ENCODE results near the gene GPR155. TPM values are rescaled to one million over a fixed set of nuclear protein-coding genes. Genes with fewer than 3 reads are reported as not detected.
A peak's percentile ranks its signal among the peaks of the same experiment; 100 is the strongest.
"Not testable (repeated sequence)": the region's sequence is repeated elsewhere in the genome, so short reads cannot be mapped to it uniquely, and the experiment has no call there.

Gene GPR155
- total RNA-seq, 2 experiments from 2014 or later: 10.5 to 11.3 TPM

DNA sequence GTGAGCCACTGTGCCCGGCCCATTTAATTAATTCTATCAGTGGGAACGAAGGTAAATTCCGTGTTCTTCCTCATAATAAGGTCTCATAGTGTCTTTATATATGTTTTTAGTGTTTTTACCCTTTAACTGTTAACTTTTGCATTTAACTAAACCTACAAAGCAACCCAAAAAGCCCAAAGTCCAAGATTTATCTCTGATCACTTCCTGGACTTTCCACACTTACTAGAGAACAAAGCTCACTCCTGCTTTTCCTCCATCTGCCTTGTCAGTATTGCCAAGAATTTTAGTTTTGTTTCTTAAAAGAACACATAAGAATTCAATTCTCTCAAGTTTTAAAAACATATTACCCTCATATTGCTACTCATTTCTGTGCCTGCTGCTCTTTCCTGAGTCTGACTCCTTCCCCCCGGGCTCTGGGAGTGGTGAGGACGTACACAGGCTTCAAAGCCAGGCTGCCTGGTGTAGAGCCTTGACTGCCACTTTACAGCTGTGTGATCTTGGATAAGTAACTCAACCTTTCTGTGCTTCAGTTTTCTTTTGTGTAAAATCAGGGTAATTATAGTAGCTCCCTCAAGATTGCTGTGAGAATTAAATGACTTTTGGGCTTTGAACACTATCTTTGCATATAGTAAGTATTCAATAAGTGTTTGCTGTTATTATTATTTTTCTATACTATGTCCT lies 24.9 kb upstream of the GPR155 start:
- Mint-ChIP-seq H3K4me1 (peaks cover 7% of the 10 kb centered on the region), H3K9me3 (peaks cover 43% of the 10 kb centered on the region), H3K4me3 (no peak overlapping the region), H3K27ac (no peak overlapping the region), H3K27me3 (no peaks in the 10 kb centered on the region), H3K36me3 (ENCODE audit: low read depth) (peaks cover 16% of the 10 kb centered on the region)
- DNase-seq: no peak
- POLR2A ChIA-PET: no interaction called here
- CTCF ChIA-PET: no interaction called here

DNA sequence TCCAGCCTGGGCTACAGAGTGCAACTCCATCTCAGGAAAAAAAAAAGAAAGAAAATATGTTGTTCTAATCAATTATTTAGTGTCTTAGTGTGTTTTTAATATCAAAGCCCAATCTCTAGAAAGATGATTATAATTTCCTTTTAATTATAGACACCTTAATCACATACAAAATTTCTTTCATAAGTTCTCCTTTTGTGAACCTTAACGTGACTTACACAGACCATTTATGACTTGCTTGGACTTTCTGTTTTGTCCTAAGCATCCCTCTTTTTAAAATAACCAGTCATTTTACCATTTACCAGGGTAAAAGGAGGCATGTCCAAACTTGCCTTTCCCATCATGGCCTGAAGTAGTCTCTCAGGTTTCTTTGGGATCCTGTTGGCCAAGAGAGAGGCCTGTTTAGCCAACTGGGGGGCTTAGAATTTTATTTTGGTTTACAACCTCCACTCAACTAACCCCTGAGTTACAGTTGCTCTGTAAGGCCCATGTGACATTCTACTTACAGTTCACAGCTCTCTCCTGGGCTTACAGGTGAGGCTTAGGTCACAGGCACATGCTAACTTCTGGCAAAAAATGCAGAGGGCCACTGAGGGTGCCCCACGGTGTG lies 23.9 kb upstream of the GPR155 start:
- DNase-seq: no peak
- peaks cover 46% of the 10 kb centered on the region for H3K9me3 Mint-ChIP-seq
- H3K27ac Mint-ChIP-seq: no peak overlapping the region
- H3K4me1 Mint-ChIP-seq: peaks cover 3% of the 10 kb centered on the region
- peaks cover 16% of the 10 kb centered on the region for H3K36me3 Mint-ChIP-seq (ENCODE audit: low read depth)
- no peak overlapping the region for H3K4me3 Mint-ChIP-seq
- POLR2A ChIA-PET: interaction anchor here (1.3 kb wide), 1 partner anchor 45 kb away, joined by 3 read pairs; no protein-coding TSS in a partner anchor
- CTCF ChIA-PET: interaction anchor here (1.4 kb wide), 1 partner anchor 48 kb away, joined by 4 read pairs; no protein-coding TSS in a partner anchor
- H3K27me3 Mint-ChIP-seq: no peaks in the 10 kb centered on the region

DNA sequence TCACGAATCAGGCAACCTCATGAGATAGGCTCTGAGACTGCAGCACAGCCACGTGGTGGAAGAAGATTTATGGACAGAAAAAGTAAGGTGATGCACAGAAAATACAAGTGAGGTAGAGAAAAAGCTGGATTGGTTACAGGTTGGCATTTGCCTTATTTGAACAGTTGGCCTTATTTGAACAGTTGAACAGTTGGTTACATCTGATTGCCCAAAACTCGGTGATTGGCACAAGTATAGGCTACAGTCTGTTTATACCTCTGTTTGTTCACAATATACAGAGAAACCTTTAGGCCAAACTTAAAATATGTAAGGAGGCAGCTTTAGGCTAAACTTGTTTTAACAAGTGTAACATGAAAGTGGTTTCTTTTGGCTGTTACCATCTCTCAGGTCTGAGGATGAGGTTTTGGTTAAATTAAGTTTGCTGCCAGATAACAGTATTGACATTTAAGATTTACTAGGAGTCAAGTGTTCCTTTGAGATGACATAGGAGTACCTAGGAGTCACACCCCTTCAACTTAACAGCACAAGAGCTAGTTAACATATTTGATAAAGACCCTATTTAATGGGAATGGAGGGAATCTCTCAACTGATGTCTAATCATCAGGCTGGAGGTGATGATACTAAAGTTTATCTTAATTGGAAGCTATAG lies 16.5 kb upstream of the GPR155 start:
- ChIA-PET POLR2A (interaction anchor here (1.4 kb wide), 1 partner anchor 10 kb away, joined by 6 read pairs; no protein-coding TSS in a partner anchor), CTCF (interaction anchor here (1.1 to 1.3 kb wide), 3 partner anchors 10 to 44 kb away, joined by 3 to 6 read pairs (median 4); no protein-coding TSS in a partner anchor)
- no peak overlapping the region for H3K4me3 Mint-ChIP-seq
- no peak overlapping the region for H3K27ac Mint-ChIP-seq
- H3K27me3 Mint-ChIP-seq: peaks cover 3% of the 10 kb centered on the region
- peaks cover 14% of the 10 kb centered on the region for H3K9me3 Mint-ChIP-seq
- no peak for DNase-seq
- H3K4me1 Mint-ChIP-seq: no peaks in the 10 kb centered on the region
- no peaks in the 10 kb centered on the region for H3K36me3 Mint-ChIP-seq (ENCODE audit: low read depth)

DNA sequence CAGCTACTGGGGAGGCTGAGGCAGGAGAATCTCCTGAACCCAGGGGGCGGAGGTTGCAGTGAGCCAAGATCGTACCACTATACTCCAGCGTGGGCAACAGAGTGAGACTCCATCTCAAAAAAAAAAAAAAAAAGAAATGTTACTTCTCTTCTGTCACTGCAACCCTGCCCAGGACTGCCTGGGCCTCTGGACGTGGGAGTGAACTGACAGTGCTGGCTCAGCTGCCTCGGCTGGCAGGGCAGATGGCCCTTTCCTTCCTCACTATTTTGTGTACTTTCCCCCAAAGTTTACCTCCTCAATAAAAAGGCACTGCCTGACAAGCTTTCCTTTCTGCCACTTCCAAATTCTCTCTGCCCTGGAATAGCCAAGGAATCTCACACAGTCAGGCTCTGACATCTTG lies 12.5 kb upstream of the GPR155 start:
- H3K4me3 Mint-ChIP-seq: no peak overlapping the region
- DNase-seq: no peak
- H3K27me3 Mint-ChIP-seq: peaks cover 2% of the 10 kb centered on the region
- no peaks in the 10 kb centered on the region for H3K36me3 Mint-ChIP-seq (ENCODE audit: low read depth)
- POLR2A ChIA-PET: no interaction called here
- CTCF ChIA-PET: no interaction called here
- H3K9me3 Mint-ChIP-seq: no peaks in the 10 kb centered on the region
- no peak overlapping the region for H3K27ac Mint-ChIP-seq
- H3K4me1 Mint-ChIP-seq: peaks cover 8% of the 10 kb centered on the region

DNA sequence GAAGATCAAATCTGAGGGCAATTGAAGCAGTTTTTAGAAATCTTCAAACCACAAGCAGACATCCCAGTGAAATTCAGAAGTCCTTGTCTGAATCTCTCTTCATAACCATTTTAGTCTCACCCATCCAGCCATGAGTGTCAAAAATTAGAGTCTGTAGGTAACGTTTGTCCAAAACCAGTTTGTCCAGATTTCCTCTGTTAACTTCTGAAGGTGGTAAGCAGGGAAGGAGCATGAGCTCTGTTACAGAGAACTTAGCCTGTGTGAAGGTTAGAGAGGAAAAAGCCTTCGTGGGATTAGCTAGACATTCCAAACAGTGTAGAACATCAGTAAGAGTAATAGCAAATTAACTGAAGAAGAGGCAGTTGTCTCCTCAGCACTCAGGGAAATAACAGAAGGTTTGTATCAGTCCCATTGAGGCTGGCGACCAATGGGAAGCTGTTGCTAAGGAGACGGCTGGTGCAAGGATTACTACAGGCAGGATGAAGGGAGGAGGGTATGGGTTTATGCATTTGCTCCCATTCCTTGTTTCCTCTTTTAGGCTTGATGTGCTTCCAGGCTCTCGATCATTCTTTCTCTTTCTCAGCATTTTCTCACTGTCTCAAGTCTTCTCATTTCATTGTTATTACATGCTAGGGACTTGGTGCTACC lies 8.7 kb upstream of the GPR155 start:
- CTCF ChIA-PET: interaction anchor here (1.4 to 2.8 kb wide), 2 partner anchors 25 to 33 kb away, joined by 3 to 17 read pairs; no protein-coding TSS in a partner anchor
- Mint-ChIP-seq H3K4me1 (peaks cover 39% of the 10 kb centered on the region), H3K27me3 (no peaks in the 10 kb centered on the region), H3K9me3 (no peaks in the 10 kb centered on the region), H3K4me3 (no peak overlapping the region), H3K27ac (peak overlapping the region; percentile 6), H3K36me3 (ENCODE audit: low read depth) (no peaks in the 10 kb centered on the region)
- POLR2A ChIA-PET: interaction anchor here (0.8 to 3.3 kb wide), 2 partner anchors 10 to 60 kb away, joined by 3 to 16 read pairs; partner anchors contain the start of gene GPR155
- no peak for DNase-seq

DNA sequence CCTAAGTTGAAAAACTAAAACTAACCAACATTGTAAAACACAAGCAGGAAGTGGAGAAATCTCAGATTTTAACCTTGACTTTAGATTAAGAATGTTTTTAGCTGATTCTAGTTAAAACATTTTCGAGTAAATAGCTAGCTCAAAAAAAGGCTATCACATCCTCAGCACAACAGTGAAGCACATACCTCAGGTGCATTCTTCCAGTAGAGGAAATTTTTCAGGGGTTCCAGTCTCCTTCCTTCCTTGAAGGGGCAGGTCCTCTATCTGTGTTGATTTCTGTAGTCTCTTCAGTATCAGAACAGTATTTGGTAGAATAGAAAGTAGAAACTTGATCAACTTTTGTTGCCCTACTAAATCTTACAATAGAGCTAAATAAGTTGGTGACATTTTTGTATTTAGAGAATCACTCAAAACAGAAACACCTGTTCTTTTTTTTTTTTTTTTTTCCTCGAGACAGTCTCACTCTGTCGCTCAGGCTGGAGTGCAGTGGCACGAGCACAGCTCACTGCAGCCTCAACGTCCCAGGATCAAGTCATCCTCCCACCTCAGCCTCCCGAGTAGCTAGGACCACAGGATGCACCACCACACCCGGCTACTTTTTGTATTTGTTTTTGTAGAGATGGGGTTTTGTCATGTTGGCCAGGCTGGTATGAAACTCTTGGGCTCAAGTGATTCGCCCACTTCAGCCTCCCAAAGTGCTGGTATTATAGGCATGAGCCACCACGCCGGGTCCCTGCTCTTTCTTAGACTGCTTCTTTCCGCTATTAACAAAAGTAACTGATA lies 6.9 kb upstream of the GPR155 start:
- no peaks in the 10 kb centered on the region for H3K36me3 Mint-ChIP-seq (ENCODE audit: low read depth)
- no peaks in the 10 kb centered on the region for H3K27me3 Mint-ChIP-seq
- peak overlapping the region; percentile 69 for H3K4me3 Mint-ChIP-seq
- H3K4me1 Mint-ChIP-seq: peaks cover 54% of the 10 kb centered on the region
- POLR2A ChIA-PET: interaction anchor here (0.7 to 3.3 kb wide), 16 partner anchors 8 to 245 kb away, joined by 3 to 16 read pairs (median 4); partner anchors contain the start of genes GPR155, OLA1 and WIPF1
- no peaks in the 10 kb centered on the region for H3K9me3 Mint-ChIP-seq
- CTCF ChIA-PET: interaction anchor here (0.7 to 3.0 kb wide), 11 partner anchors 10 to 1091 kb away, joined by 3 to 17 read pairs (median 4); no protein-coding TSS in a partner anchor
- H3K27ac Mint-ChIP-seq: peak overlapping the region; percentile 97
- DNase-seq: peak; percentile 19

DNA sequence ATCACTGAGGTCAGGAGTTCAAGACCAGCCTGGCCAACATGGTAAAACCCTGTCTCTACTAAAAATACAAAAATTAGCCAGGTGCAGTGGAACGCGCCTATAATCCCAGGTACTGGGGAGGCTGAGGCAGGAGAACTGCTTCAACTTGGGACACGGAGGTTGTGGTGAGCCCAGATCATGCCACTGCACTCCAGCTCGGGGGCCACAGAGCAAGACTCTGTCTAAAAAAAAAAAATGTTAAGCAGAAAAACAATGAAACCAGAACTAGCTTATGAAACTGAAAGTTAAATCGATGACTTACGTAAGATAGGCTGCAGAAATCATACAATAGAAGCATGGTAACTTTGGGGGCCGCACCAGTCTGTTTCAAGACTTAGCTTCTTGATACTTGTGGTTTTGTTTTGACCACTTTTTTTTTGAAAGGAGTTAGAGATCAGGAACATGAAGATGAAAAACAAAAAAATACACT lies 6.2 kb upstream of the GPR155 start:
- DNase-seq: peak; percentile 69
- ChIA-PET POLR2A (interaction anchor here (0.7 to 3.3 kb wide), 16 partner anchors 7 to 245 kb away, joined by 3 to 16 read pairs (median 4); partner anchors contain the start of genes GPR155, OLA1 and WIPF1), CTCF (interaction anchor here (0.7 to 3.0 kb wide), 11 partner anchors 11 to 1090 kb away, joined by 3 to 17 read pairs (median 4); no protein-coding TSS in a partner anchor)
- Mint-ChIP-seq H3K36me3 (ENCODE audit: low read depth) (no peaks in the 10 kb centered on the region), H3K9me3 (no peaks in the 10 kb centered on the region), H3K27me3 (no peaks in the 10 kb centered on the region), H3K27ac (peak overlapping the region; percentile 97), H3K4me3 (peak overlapping the region; percentile 69), H3K4me1 (peaks cover 61% of the 10 kb centered on the region)

DNA sequence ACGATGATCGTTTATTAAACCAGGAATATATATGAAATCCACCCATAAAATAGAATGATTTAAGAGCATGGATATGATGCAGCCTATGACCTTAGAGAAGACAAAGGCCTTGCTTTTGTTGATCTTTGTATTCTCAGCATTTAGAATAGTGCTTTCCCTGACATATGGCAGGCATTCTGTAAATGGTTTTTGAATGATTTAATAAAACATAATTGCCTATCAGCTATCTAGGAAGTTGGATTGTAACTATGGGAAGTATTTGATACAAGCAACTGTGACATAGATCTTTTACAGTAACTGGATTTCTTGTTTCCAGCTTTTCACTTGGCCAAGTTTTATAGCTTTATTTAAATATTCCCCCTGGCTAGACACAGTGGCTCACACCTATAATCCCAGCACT lies 5.1 kb upstream of the GPR155 start:
- Mint-ChIP-seq H3K27me3 (no peaks in the 10 kb centered on the region), H3K4me3 (no peak overlapping the region), H3K9me3 (no peaks in the 10 kb centered on the region), H3K36me3 (ENCODE audit: low read depth) (no peaks in the 10 kb centered on the region), H3K27ac (peak overlapping the region; percentile 97), H3K4me1 (peaks cover 70% of the 10 kb centered on the region)
- ChIA-PET POLR2A (interaction anchor here (1.5 to 3.2 kb wide), 3 partner anchors 62 to 106 kb away, joined by 3 to 11 read pairs (median 11); partner anchors contain the start of gene WIPF1), CTCF (interaction anchor here (0.7 to 3.0 kb wide), 2 partner anchors 55 to 142 kb away, joined by 3 to 15 read pairs; no protein-coding TSS in a partner anchor)
- no peak for DNase-seq

DNA sequence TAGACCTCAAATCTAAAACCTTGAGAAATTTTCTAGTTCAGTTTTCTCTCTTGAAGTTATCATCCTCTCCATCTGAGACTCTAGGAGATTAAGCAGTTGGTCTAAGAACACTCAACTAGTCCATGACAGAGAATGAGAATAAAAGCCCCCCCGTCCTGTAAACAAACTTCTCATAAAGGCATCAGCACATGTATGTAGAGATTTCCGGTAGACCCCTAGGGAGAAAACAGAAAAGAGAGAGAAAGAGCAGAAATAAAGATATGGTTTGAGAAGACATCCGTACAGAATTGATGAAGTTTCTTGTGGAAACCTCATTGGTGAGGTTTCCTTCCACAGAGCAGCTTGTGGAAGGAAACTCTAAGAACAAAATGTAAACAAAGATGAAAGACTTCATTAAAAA lies 3.2 kb upstream of the GPR155 start:
- CTCF ChIA-PET: interaction anchor here (0.6 to 2.9 kb wide), 5 partner anchors 23 to 126 kb away, joined by 3 to 8 read pairs (median 3); no protein-coding TSS in a partner anchor
- Mint-ChIP-seq H3K4me1 (peaks cover 74% of the 10 kb centered on the region), H3K27ac (peak overlapping the region; percentile 97), H3K36me3 (ENCODE audit: low read depth) (peaks cover under 1% of the 10 kb centered on the region), H3K9me3 (no peaks in the 10 kb centered on the region), H3K27me3 (no peaks in the 10 kb centered on the region), H3K4me3 (peak overlapping the region; percentile 77)
- DNase-seq: no peak
- POLR2A ChIA-PET: interaction anchor here (0.9 to 7.3 kb wide), 7 partner anchors 62 to 166 kb away, joined by 3 to 68 read pairs (median 3); partner anchors contain the start of genes SCRN3 and WIPF1

DNA sequence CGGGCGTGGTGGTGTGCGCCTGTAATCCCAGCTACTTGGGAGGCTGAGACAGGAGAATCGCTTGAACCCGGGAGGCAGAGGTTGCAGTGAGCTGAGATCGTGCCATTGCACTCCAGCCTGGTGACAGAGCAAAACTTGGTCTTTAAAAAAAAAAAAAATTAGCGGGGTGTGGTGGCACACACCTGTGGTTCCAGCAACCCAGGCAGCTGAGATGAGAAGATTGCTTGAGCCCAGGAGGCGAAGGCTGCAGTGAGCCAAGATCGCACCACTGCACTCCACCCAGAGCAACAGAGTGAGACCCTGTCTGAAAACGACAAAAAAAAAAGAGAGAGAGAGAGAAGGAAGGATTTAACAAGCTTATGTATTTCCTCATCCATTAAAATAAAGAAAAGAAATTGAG lies 2.7 kb upstream of the GPR155 start:
- H3K4me1 Mint-ChIP-seq: peaks cover 76% of the 10 kb centered on the region
- ChIA-PET CTCF (interaction anchor here (0.6 to 2.9 kb wide), 5 partner anchors 22 to 126 kb away, joined by 3 to 8 read pairs (median 3); no protein-coding TSS in a partner anchor), POLR2A (interaction anchor here (0.9 to 7.3 kb wide), 8 partner anchors 11 to 167 kb away, joined by 3 to 68 read pairs (median 3); partner anchors contain the start of genes SCRN3 and WIPF1)
- peak overlapping the region; percentile 77 for H3K4me3 Mint-ChIP-seq
- H3K27ac Mint-ChIP-seq: peak overlapping the region; percentile 97
- DNase-seq: peak; percentile 55
- not testable (repeated sequence) for H3K36me3 Mint-ChIP-seq (ENCODE audit: low read depth); H3K27me3 Mint-ChIP-seq; H3K9me3 Mint-ChIP-seq

DNA sequence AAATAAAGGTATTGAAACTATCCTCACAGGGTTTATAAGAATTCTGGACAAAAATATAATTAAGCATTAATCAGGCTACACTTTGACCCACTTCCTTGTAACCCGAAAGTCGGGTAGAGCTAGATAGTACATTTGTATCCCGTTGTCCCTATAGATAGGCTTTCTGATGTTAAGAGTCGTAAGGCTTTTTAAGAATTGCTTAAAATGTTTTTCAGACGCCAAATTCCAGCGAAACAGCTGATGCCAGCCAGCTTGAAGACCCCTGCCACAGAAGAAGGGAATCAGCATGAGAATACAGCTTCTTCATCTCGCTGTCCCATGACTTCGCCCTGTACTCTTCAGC lies 962 bp upstream of the GPR155 start:
- Mint-ChIP-seq H3K4me3 (peak overlapping the region; percentile 85), H3K27me3 (no peaks in the 10 kb centered on the region), H3K27ac (no peak overlapping the region), H3K9me3 (no peaks in the 10 kb centered on the region), H3K36me3 (ENCODE audit: low read depth) (peaks cover 6% of the 10 kb centered on the region), H3K4me1 (peaks cover 67% of the 10 kb centered on the region)
- DNase-seq: no peak
- ChIA-PET CTCF (interaction anchor here (1.4 to 4.6 kb wide), 4 partner anchors 25 to 199 kb away, joined by 3 to 35 read pairs (median 7); no protein-coding TSS in a partner anchor), POLR2A (interaction anchor here (1.5 to 7.3 kb wide), 3 partner anchors 25 to 681 kb away, joined by 4 to 68 read pairs (median 9); partner anchors contain the start of genes ATF2 and WIPF1)
